Measurements from ENCODE around the gene DHX30. TPM values are rescaled to one million over a fixed set of nuclear protein-coding genes. Genes with fewer than 3 reads are reported as not detected.
"Not testable (repeated sequence)": the region's sequence is repeated elsewhere in the genome, so short reads cannot be mapped to it uniquely, and the experiment has no call there.

The DHX30 gene
- total RNA-seq, result 49.0 TPM
- long read RNA-seq, full-length matches to known transcripts, result 133 of 209 reads
- long read RNA-seq, partial matches to known transcripts, result 58 of 209 reads
- long read RNA-seq, other reads (novel, unspliced or antisense), result 18 of 209 reads

DNA sequence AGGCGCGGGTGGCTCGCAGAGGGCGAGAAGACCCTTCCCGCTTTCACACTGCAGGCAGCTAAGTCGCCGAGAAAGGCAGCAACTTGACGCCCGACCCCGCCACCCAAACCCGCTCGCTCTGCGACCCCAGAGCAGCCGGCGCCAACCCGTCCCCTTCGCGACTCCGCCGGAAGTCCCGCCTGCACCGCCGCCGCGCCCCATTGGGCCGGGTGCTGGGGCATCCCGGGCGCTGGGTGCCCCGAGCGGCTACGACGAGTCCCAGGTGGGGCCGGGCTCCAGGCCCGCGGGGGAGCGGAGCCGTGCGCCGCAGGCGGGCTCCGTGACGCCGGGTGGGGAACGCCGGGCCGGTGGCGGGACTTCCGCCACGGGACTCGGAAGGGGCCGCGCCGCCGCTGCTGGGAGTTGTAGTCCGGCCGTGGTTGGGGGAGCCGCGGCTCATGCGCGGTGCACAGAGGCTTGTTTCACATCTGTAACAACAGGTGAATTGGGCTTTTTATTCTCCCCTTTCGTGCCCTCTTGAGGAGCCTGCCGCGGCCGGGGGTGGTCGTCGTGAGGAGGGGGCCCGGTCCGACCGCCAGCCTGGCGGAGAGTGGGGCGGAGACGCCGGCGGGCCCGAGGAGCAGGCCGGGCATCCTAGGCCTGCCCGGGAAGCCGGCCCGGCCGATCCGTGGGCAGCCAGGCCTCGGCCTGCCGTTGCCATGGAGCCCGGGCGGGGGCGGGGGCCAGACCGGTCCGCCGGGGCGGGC lies at the start of gene DHX30:
DHX30 (plus strand) TSS at position 405 of the 746 bp plus-strand sequence. CDS start 7,546 bp downstream, outside the sequence.
- intact Hi-C loops (cut with micrococcal nuclease), result no loop called here
- ATAC-seq, result peak; percentile 93

GRCh38 chr3:47758261-47759025 lies 44.5 kb upstream of the DHX30 start:
- no peak for ATAC-seq

More for the DNA sequence above, at the start of gene DHX30:
- DNase-seq, result peak; percentile 94

GRCh38 chr3:47760207-47760606 lies 42.7 kb upstream of the DHX30 start:
- intact Hi-C loops (cut with micrococcal nuclease); ATAC-seq; DNase-seq: not testable (repeated sequence)

More at GRCh38 chr3:47758261-47759025, 44.5 kb upstream of the DHX30 start:
- intact Hi-C loops (cut with micrococcal nuclease), result no loop called here
- no peak for DNase-seq

- intact Hi-C loops (cut with micrococcal nuclease), result no loop called here
Observed at GRCh38 chr3:47761046-47761445, 41.9 kb upstream of the DHX30 start.

DNA sequence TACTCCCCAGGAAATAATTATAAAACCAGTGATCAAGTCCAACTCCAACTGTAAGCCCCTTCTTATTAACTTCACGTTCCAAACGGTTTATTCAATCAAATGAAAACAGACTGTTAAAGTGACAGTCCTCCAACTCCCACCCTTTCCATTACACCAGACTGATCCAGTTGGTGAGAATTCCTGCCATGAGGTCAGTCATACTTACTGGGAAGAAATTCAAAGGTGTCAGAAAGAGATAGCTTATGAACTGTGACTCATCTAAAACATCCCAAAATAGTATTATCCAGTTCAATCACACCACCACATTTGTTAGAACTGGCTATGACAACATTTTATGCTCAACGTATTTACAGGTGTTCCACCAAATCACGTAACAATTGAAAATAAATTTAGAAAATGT lies 40.7 kb upstream of the DHX30 start:
- ATAC-seq (peak; percentile 64), DNase-seq (no peak)
- intact Hi-C loops (cut with micrococcal nuclease), result no loop called here

More at GRCh38 chr3:47761046-47761445, 41.9 kb upstream of the DHX30 start:
- ATAC-seq (no peak), DNase-seq (no peak)

GRCh38 chr3:47766186-47766585 lies 36.8 kb upstream of the DHX30 start:
- DNase-seq, result no peak
- ATAC-seq, result no peak
- intact Hi-C loops (cut with micrococcal nuclease), result no loop called here

- intact Hi-C loops (cut with micrococcal nuclease), result no loop called here
- no peak for ATAC-seq
- no peak for DNase-seq
Observed at GRCh38 chr3:47772047-47772446, 30.9 kb upstream of the DHX30 start.

DNA sequence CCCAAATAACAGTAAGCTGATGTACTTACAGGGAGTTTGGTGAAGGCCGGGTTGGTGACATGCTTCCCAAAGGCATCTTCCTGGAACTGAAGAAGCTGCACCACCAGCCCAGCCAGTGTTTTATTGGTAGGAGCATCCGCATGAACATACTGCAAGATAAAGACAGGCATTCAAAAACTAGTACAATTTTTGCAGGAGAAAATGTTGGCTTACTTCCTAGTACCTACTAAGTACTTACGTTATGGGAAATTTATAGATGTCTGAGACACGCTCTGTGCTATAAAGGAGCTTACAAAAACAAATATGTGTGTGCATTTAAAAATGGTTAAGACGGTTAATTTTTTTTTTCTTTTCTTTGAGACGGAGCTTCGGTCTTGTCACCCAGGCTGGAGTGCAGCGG lies 30.1 kb upstream of the DHX30 start:
- ATAC-seq (no peak), DNase-seq (no peak)
- intact Hi-C loops (cut with micrococcal nuclease), result no loop called here

DNA sequence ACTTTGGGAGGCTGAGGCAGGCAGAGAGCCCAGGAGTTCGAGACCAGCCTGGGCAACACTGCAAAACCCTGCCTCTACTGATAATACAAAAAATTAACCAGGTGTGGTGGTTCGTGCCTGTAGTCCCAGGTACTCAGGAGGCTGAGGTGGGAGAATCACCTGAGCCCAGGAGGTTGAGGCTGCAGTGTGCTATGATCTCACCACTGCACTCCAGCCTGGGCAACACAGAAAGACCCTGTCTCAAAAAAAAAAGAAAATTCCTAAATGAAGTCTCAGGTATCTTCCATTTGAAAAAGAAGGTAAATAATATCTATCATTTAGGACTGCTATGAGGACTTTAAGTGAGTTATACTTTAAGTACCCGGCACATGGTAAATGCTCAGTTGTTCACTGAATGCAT lies 24.2 kb upstream of the DHX30 start:
- no peak for DNase-seq
- intact Hi-C loops (cut with micrococcal nuclease), result no loop called here
- ATAC-seq, result no peak

DNA sequence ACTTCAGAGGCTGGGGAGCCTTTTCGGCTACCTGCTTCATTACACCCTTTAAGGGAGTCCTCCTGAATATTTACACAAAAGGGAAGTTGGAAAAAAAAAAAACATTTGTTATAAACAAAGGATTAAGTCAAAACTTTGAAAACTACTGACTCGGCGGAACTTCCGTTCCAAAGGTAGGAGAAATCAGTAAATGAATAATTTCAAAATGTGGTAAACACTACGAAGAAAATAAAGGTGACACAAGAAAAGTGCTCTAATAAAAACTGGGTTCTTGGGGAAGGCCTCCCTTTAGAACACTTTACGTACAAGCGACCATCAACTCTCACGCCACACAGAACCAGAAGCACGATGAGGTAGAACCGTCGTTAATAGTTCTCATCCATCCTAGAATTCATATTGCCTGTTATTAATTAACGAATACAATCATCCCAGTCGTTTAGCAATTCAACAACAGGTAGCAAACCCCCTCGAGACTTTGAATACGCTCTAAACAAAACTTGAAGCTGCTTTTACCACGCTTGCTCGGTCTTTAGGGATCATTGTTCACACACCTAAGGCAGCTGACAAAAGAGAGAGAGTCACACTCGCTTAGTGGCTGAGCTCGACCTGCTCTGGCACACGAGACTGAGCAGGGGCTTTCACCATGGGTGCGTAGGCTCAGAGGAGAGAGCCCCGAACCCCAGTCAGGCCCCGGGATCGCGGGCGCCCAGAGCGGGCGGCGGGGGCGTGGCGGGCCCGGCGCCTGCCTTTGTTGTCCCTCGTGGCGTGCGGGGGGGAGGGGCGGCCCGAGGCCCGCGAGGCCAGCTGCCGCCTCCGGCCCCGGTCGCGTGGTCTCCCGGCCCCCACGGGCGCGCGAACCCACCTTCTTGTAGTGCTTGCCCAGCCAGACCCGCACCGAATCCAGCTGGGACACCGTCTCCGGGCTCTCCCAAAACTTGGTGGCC lies 21.9 kb upstream of the DHX30 start:
- intact Hi-C loops (cut with micrococcal nuclease), result no loop called here
- ATAC-seq, result peak; percentile 64
- DNase-seq, result peak; percentile 83

DNA sequence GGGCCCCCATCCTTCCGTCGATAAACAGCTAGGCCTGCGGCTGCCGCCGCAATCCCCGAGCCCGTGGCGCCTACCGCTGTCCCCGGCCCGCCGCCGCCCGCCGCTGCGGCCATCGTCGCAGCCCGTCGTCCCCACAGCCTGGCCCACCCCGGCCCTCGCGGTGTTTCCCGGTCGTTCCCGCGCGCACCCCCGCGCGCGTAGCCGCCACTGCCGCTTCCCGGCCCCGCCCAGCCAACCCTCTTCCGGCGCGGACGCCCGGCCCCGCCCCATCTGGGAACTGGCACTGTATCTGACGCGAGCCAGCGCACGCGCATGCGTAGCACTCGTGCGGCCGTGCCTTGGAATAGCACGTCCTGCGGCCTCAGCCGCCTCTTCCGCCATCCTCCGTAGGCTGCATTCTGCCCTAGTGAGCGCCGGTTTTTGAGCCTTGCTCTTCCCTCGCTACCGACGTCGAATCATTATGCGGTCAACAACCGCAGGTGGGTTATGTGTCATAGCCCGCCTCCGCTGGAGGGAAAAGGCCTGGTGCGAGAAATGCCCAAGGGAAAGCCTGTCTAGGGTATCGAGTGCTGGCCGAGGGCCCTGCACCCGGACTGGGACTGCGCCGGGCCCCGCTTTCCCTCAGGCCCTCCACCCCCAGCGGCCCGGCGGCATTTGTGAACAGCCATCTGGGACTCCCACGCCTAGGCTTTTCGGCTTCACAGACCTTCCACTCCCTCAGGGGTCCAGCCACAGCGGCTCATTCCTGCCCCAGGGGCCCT lies 21.1 kb upstream of the DHX30 start, which contains the start of gene SMARCC1:
SMARCC1 (minus strand) TSS at position 209 of the 761 bp plus-strand sequence; CDS start at position 113, 96 bp downstream.
- intact Hi-C loops (cut with micrococcal nuclease), result no loop called here
- peak; percentile 99 for DNase-seq
- ATAC-seq, result peak; percentile 99

DNA sequence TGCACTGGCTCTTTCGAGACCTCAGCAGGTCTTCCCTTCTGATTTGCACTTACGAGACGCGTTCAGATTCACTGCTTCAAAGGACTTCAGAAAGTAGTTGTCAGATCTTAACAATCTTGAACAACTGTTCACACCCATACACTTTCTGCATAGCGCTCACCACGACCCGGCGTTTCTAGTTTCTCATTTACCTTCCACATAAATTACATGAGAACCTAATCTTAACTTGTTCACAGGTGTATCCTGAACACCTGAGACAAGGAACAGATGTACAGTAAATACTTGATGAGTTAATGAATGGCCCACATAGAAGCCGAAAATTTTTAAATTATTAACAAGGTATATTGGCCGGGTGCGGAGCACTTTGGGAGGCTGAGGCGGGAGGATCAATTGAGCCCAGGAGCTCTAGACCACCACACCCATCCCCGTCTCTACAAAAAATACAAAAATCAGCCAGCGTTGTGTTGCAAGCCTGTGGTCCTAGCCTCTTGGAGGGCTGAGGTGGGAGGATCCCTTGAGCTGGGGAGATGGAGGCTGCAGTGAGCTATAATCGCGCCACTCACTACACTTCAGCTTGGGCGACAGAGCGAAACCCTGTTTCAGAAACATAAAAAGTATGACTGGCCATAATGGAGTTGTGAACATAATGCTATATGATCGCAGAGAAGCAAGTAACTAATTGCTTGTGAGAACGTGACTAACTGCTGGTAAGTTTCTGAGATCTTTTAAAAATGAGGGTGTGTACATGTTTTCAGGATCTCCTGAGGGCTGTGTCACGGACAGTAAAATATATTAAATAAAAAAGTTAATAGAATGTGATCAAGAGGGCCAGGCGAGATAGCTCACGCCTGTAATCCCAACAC lies 20.3 kb upstream of the DHX30 start:
- ATAC-seq (no peak), DNase-seq (no peak)
- intact Hi-C loops (cut with micrococcal nuclease), result no loop called here

GRCh38 chr3:47783673-47784072 lies 19.3 kb upstream of the DHX30 start:
- no peak for DNase-seq
- no peak for ATAC-seq
- intact Hi-C loops (cut with micrococcal nuclease), result no loop called here

DNA sequence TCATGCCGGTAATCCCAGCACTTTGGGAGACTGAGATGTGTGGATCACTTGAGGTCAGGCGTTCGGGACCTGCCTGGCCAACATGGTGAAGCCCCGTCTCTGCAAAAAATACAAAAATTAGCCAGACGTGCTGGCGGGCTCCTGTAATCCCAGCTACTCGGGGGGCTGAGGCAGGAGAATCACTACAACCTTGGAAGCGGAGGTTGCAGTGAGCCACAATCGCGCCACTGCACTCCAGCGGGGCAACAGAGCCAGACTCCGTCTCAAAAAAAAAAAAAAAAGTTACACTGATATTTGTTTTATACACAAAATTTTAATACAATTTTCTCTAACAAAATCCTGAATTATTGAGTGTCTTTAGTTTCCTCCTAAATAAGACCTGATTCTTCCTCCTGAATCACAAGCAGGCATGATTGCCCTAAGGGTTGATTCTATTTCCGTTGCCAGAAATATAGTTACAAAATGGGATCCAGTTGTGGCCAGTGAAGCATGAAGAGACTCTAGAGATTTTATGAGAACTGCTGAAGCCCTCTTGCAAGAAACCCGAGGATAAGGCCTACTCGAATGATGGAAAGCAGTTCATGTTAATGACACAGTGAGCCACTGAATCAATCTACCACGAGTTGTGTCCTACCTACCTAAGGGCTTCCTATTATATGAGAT lies 11.6 kb upstream of the DHX30 start:
- no peak for ATAC-seq
- intact Hi-C loops (cut with micrococcal nuclease), result no loop called here

GRCh38 chr3:47792699-47793098 lies 10.2 kb upstream of the DHX30 start:
- intact Hi-C loops (cut with micrococcal nuclease), result no loop called here
- no peak for DNase-seq
- ATAC-seq, result no peak

More for the DNA sequence above, 11.6 kb upstream of the DHX30 start:
- DNase-seq, result no peak

DNA sequence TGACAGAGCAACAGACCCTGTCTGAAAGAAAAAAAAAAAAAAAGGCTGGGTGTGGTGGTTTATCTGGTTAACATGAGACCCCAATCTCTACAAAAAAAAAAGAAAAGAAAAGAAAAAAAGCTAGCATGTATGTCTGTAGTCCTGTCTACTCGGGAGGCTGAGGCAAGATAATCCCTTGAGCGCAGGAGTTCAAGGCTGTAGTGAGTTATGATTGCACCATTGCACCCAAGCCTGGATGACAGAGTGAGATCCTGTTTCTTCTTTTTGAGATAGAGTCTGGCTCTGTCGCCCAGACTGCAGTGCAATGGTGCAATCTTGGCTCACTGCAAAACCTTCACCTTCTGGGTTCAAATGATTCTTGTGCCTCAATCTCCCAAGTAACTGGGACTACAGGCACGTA lies 8.4 kb upstream of the DHX30 start:
- intact Hi-C loops (cut with micrococcal nuclease), result no loop called here
- ATAC-seq (no peak), DNase-seq (no peak)

GRCh38 chr3:47799733-47800132 lies 3.2 kb upstream of the DHX30 start:
- DNase-seq, result no peak
- intact Hi-C loops (cut with micrococcal nuclease), result no loop called here
- no peak for ATAC-seq

Measured in left ventricle myocardium superior (tissue), 1 donor.